GM23338 (cell line): ENCODE results near the gene NOSTRIN. TPM values are rescaled to one million over a fixed set of nuclear protein-coding genes. Genes with fewer than 3 reads are reported as not detected.

Experiments
- ATAC-seq: fragments of 200-7000 bp; cut with Tn5 transposase; 3 replicates; pipeline ENCODE4 v1.9.1; 2020
- DNase-seq: peaks from one replicate; pipeline ENCODE4 v3.0.0-alpha.2; 2015; ENCODE audit warnings: low spot score
- H2AFZ ChIP-seq: fragments of 200-600 bp; sonication (generic); 2 replicates; pipeline ENCODE4 v1.8.0; 2016; ENCODE audit warnings: antibody characterized with exemption, mild to moderate bottlenecking, moderate library complexity
- H3F3A ChIP-seq: fragments of 200-600 bp; sonication (generic); replicated peaks from 2 replicates; pipeline ENCODE4 v1.8.0; 2017; ENCODE audit warnings: antibody characterized with exemption, mixed run types, low read depth
- H3K27ac ChIP-seq: fragments of 200-600 bp; sonication (generic); 2 replicates; pipeline ENCODE4 v1.6.1; 2016; ENCODE audit warnings: low read depth
- H3K27me3 ChIP-seq: fragments of 200-600 bp; sonication (generic); 2 replicates; pipeline ENCODE4 v1.8.0; 2016; ENCODE audit warnings: mild to moderate bottlenecking, mixed run types, moderate library complexity; ENCODE audit not compliant: insufficient read depth
- H3K36me3 ChIP-seq: fragments of 200-600 bp; sonication (generic); 2 replicates; pipeline ENCODE4 v1.8.0; 2016; ENCODE audit warnings: mild to moderate bottlenecking; ENCODE audit not compliant: insufficient read depth
- H3K4me1 ChIP-seq: fragments of 200-600 bp; sonication (generic); 2 replicates; pipeline ENCODE4 v1.8.0; 2016; ENCODE audit warnings: mild to moderate bottlenecking, moderate library complexity; ENCODE audit not compliant: insufficient read depth
- H3K4me2 ChIP-seq: fragments of 200-600 bp; sonication (generic); 2 replicates; pipeline ENCODE4 v1.7.1; 2017; ENCODE audit warnings: mixed run types
- H3K4me3 ChIP-seq: fragments of 200-600 bp; sonication (generic); 2 replicates; pipeline ENCODE4 v1.6.1; 2016; ENCODE audit warnings: mixed run types
- H3K79me2 ChIP-seq: fragments of 200-600 bp; sonication (generic); replicated peaks from 2 replicates; pipeline ENCODE4 v1.8.0; 2017; ENCODE audit warnings: mild to moderate bottlenecking; ENCODE audit not compliant: insufficient read depth
- H3K9me2 ChIP-seq: fragments of 200-600 bp; sonication (generic); 2 replicates; pipeline ENCODE4 v1.8.0; 2017; ENCODE audit not compliant: insufficient read depth
- H4K20me1 ChIP-seq: fragments of 200-600 bp; sonication (generic); replicated peaks from 2 replicates; pipeline ENCODE4 v1.8.0; 2017; ENCODE audit warnings: mild to moderate bottlenecking; ENCODE audit not compliant: insufficient read depth
- H3K27ac Mint-ChIP-seq: 2 replicates; pipeline ENCODE4 v1.8.0; 2020; ENCODE audit warnings: inconsistent platforms, mild to moderate bottlenecking, moderate library complexity, mixed read lengths
- H3K27me3 Mint-ChIP-seq: 3 replicates; pipeline ENCODE4 v1.8.0; 2022; ENCODE audit warnings: low read depth, mild to moderate bottlenecking, moderate library complexity, mixed read lengths, inconsistent platforms; ENCODE audit not compliant: insufficient read depth, poor library complexity
- H3K36me3 Mint-ChIP-seq: 3 replicates; pipeline ENCODE4 v1.8.0; 2021; ENCODE audit warnings: low read depth, mild to moderate bottlenecking, inconsistent platforms, moderate library complexity, mixed read lengths
- H3K4me1 Mint-ChIP-seq: 3 replicates; pipeline ENCODE4 v1.8.0; 2020; ENCODE audit warnings: mild to moderate bottlenecking, inconsistent platforms, mixed read lengths
- H3K4me3 Mint-ChIP-seq: 3 replicates; pipeline ENCODE4 v1.8.0; 2021; ENCODE audit warnings: moderate library complexity, mild to moderate bottlenecking, inconsistent platforms, mixed read lengths
- H3K9me3 Mint-ChIP-seq: 3 replicates; pipeline ENCODE4 v1.8.0; 2020; ENCODE audit warnings: moderate library complexity, mild to moderate bottlenecking, inconsistent platforms, mixed read lengths
- CREB1 ChIP-seq: fragments of 250-450 bp; sonication (Bioruptor Pico); IDR thresholded peaks from 2 replicates; pipeline ENCODE4 v1.5.0; 2020; ENCODE audit warnings: low read depth, mild to moderate bottlenecking, moderate library complexity
- CTCF ChIP-seq, 2 experiments: fragments of 200-600 bp in 1 of 2; sonication (generic) in 1 of 2; conservative IDR thresholded peaks; 2 replicates each; pipeline versions ENCODE4 v1.5.1 to v1.6.1; 2016 to 2017; ENCODE audit warnings: antibody characterized with exemption in 2 of 2, low read depth in 2 of 2, mild to moderate bottlenecking in 2 of 2, moderate library complexity in 1 of 2
- EZH2 ChIP-seq: fragments of 200-600 bp; sonication (generic); IDR thresholded peaks from one replicate; pipeline ENCODE4 v1.8.0; 2017; ENCODE audit warnings: antibody characterized with exemption, mild to moderate bottlenecking, low read depth; ENCODE audit not compliant: unreplicated experiment
- NANOG ChIP-seq: IDR thresholded peaks from 2 replicates; pipeline ENCODE4 v1.6.1; 2016; ENCODE audit warnings: antibody characterized with exemption, borderline replicate concordance
- POLR2AphosphoS5 ChIP-seq: IDR thresholded peaks from 2 replicates; pipeline ENCODE4 v1.6.1; 2016; ENCODE audit warnings: antibody characterized with exemption, low read depth
- STAT1 ChIP-seq: IDR thresholded peaks from one replicate; pipeline ENCODE4 v1.6.1; 2016; ENCODE audit warnings: antibody characterized with exemption; ENCODE audit not compliant: unreplicated experiment
- ZNF114 ChIP-seq: fragments of 250-450 bp; sonication (Bioruptor Pico); IDR thresholded peaks from 2 replicates; pipeline ENCODE4 v1.5.0; 2020; ENCODE audit warnings: mild to moderate bottlenecking, moderate library complexity
- polyA plus RNA-seq: library from polyadenylated mRNA; unstranded; fragments of >200 nt; fragmentation: Nextera tagmentation; extraction: Ambion mirVana; gene quantifications from 2 replicates; pipeline ENCODE4 v1.2.1, GENCODE V29; 2016
- total RNA-seq: library from RNA; depleted of rRNA; stranded (reverse); fragments of >200 nt; shearing (Covaris generic); gene quantifications from 2 replicates; pipeline ENCODE4 v1.2.3, GENCODE V29; 2014
- TF ChIP-seq, protein P1 (sequence below): IDR thresholded peaks from 2 replicates; pipeline ENCODE4 v1.6.1; 2016; ENCODE audit warnings: antibody characterized with exemption
- TF ChIP-seq, protein P2 (sequence below): IDR thresholded peaks from one replicate; pipeline ENCODE4 v1.6.1; 2018; ENCODE audit warnings: antibody characterized with exemption; ENCODE audit not compliant: unreplicated experiment

NOSTRIN gene
- total and polyA plus RNA-seq, 2 experiments from 2014 or later = 1.8 TPM; not detected in 1

DNA sequence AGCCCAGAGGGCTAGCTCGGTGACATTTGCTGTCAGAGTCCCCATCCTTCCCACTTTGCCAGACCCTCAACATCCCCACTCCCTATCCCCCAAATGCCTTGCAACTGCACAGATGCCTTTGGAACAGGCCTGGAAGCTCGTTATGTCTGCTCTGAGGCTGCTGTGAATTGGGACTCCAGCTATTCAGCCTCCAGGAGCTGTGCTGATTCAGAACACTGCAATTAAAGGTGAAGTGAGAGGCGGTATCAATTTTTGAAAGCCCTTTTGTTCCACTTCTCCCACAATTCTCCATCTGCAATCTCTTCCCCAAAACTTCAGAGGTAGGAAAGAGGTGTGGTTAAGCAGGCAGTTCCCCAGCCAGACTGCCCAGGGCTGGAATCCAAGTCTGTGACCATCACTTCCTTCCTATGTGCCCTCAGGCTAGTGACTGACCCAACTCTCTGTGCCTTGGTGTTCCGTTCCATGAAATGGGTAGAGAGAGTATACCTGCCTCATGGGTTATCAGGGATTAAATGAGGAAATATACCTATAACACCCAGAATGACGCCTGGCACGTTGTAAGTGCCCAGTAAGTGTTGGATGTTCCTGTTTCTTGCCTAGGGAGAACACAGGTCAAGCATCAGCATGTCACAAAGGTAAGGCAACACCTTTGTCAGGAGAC lies 17.5 kb downstream of the NOSTRIN start:
- Histone ChIP-seq H3F3A (no peaks in the 10 kb centered on the region), H3K9me2 (no peaks in the 10 kb centered on the region; the same call in 1 of the 2 replicates), H3K27me3 (no peaks in the 10 kb centered on the region), H2AFZ (peak overlapping the region; percentile 38; the same call in 1 of the 2 replicates), H3K79me2 (no peaks in the 10 kb centered on the region), H3K4me3 (no peak overlapping the region), H3K4me2 (no peak overlapping the region), H3K27ac (no peak overlapping the region), H4K20me1 (no peaks in the 10 kb centered on the region), H3K4me1 (no peaks in the 10 kb centered on the region), H3K36me3 (no peaks in the 10 kb centered on the region)
- H3K9me3 Mint-ChIP-seq = no peaks in the 10 kb centered on the region
- TF ChIP-seq, protein P1, sequence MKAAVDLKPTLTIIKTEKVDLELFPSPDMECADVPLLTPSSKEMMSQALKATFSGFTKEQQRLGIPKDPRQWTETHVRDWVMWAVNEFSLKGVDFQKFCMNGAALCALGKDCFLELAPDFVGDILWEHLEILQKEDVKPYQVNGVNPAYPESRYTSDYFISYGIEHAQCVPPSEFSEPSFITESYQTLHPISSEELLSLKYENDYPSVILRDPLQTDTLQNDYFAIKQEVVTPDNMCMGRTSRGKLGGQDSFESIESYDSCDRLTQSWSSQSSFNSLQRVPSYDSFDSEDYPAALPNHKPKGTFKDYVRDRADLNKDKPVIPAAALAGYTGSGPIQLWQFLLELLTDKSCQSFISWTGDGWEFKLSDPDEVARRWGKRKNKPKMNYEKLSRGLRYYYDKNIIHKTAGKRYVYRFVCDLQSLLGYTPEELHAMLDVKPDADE = no peak
- TF ChIP-seq, protein P2, sequence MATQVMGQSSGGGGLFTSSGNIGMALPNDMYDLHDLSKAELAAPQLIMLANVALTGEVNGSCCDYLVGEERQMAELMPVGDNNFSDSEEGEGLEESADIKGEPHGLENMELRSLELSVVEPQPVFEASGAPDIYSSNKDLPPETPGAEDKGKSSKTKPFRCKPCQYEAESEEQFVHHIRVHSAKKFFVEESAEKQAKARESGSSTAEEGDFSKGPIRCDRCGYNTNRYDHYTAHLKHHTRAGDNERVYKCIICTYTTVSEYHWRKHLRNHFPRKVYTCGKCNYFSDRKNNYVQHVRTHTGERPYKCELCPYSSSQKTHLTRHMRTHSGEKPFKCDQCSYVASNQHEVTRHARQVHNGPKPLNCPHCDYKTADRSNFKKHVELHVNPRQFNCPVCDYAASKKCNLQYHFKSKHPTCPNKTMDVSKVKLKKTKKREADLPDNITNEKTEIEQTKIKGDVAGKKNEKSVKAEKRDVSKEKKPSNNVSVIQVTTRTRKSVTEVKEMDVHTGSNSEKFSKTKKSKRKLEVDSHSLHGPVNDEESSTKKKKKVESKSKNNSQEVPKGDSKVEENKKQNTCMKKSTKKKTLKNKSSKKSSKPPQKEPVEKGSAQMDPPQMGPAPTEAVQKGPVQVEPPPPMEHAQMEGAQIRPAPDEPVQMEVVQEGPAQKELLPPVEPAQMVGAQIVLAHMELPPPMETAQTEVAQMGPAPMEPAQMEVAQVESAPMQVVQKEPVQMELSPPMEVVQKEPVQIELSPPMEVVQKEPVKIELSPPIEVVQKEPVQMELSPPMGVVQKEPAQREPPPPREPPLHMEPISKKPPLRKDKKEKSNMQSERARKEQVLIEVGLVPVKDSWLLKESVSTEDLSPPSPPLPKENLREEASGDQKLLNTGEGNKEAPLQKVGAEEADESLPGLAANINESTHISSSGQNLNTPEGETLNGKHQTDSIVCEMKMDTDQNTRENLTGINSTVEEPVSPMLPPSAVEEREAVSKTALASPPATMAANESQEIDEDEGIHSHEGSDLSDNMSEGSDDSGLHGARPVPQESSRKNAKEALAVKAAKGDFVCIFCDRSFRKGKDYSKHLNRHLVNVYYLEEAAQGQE = no peak
- TF ChIP-seq ZNF114 (CRISPR knock-in tag) (no peak), CTCF (conservative IDR thresholded peaks at IDR 0.05; ENCODE audit: low read depth in 2 of 2) (no peak), EZH2 (no peak), CREB1 (CRISPR knock-in tag) (no peak)
- H3K4me1 Mint-ChIP-seq = no peaks in the 10 kb centered on the region; the same call in 2 of the 3 replicates
- no peaks in the 10 kb centered on the region for H3K36me3 Mint-ChIP-seq
- peak overlapping the region; percentile 27; the same call in 1 of the 2 replicates for H3K27ac Mint-ChIP-seq
- no peak for ATAC-seq
- H3K4me3 Mint-ChIP-seq = no peak overlapping the region
- DNase-seq = no peak
- H3K27me3 Mint-ChIP-seq = peaks cover 1% of the 10 kb centered on the region

- no peaks in the 10 kb centered on the region for H3F3A ChIP-seq
- H3K79me2 ChIP-seq = no peaks in the 10 kb centered on the region
- H3K4me1 Mint-ChIP-seq = no peaks in the 10 kb centered on the region; the same call in 2 of the 3 replicates
- no peak for DNase-seq
- no peak overlapping the region for H2AFZ ChIP-seq
- H3K27me3 Mint-ChIP-seq = peaks cover 1% of the 10 kb centered on the region
- no peaks in the 10 kb centered on the region for H3K27me3 ChIP-seq
- H3K4me3 ChIP-seq = no peak overlapping the region
- no peaks in the 10 kb centered on the region for H4K20me1 ChIP-seq
- no peaks in the 10 kb centered on the region for H3K9me3 Mint-ChIP-seq
- H3K36me3 ChIP-seq = no peaks in the 10 kb centered on the region
- H3K4me3 Mint-ChIP-seq = no peak overlapping the region
- H3K36me3 Mint-ChIP-seq = no peaks in the 10 kb centered on the region
- H3K9me2 ChIP-seq = no peaks in the 10 kb centered on the region
- H3K4me2 ChIP-seq = no peak overlapping the region
- H3K27ac ChIP-seq = no peak overlapping the region
- H3K4me1 ChIP-seq = no peaks in the 10 kb centered on the region
- ATAC-seq = no peak
- H3K27ac Mint-ChIP-seq = no peak overlapping the region
- TF ChIP-seq, protein P1 = no peak
- TF ChIP-seq NANOG = no peak
- no peak for TF ChIP-seq STAT1
- TF ChIP-seq ZNF114 (CRISPR knock-in tag) = no peak
- no peak for TF ChIP-seq EZH2
- TF ChIP-seq POLR2AphosphoS5 = no peak
- TF ChIP-seq, protein P2 = no peak
- no peak for TF ChIP-seq CREB1 (CRISPR knock-in tag)
Observed at GRCh38 chr2:168821577-168821976, 19.1 kb downstream of the NOSTRIN start.
